Liver (tissue), 9 donors: Measurements from ENCODE around the gene ABLIM1. TPM values are rescaled to one million over a fixed set of nuclear protein-coding genes. Genes with fewer than 3 reads are reported as not detected.

Experiments
- DNase-seq: peaks from one replicate; pipeline ENCODE4 v3.0.0-alpha.2; 2017; ENCODE audit warnings: low spot score
- H3K27ac ChIP-seq, 2 donors: one replicate each; pipeline ENCODE4 v1.7.0; 2013; ENCODE audit warnings: inconsistent platforms in 2 of 2, low read length in 2 of 2, control low read depth in 1 of 2, low read depth in 1 of 2, mild to moderate bottlenecking in 1 of 2
- H3K27me3 ChIP-seq, 4 donors: one replicate each; pipeline versions ENCODE4 v1.6.1 to v1.7.0; 2013; ENCODE audit warnings: low read length in 3 of 4, inconsistent platforms in 1 of 4, mild to moderate bottlenecking in 1 of 4, moderate library complexity in 1 of 4; ENCODE audit not compliant: control insufficient read depth in 4 of 4, insufficient read depth in 4 of 4
- H3K36me3 ChIP-seq, 4 donors: one replicate each; pipeline versions ENCODE4 v1.6.1 to v1.7.0; 2013; ENCODE audit warnings: low read length in 3 of 4, mild to moderate bottlenecking in 3 of 4, low read depth in 1 of 4, moderate library complexity in 1 of 4; ENCODE audit not compliant: control insufficient read depth in 4 of 4, insufficient read depth in 3 of 4
- H3K4me1 ChIP-seq, 4 donors: one replicate each; pipeline versions ENCODE4 v1.6.1 to v1.7.0; 2013; ENCODE audit warnings: low read length in 3 of 4, mild to moderate bottlenecking in 3 of 4, moderate library complexity in 1 of 4; ENCODE audit not compliant: control insufficient read depth in 4 of 4, insufficient read depth in 4 of 4
- H3K4me3 ChIP-seq, 3 donors: one replicate each; pipeline versions ENCODE4 v1.6.1 to v1.7.0; 2013; ENCODE audit warnings: low read length in 3 of 3, control low read depth in 1 of 3, low read depth in 1 of 3, mild to moderate bottlenecking in 1 of 3
- H3K9ac ChIP-seq, 2 donors: one replicate each; pipeline ENCODE4 v1.7.0; 2013; ENCODE audit warnings: low read length in 2 of 2, mild to moderate bottlenecking in 2 of 2, moderate library complexity in 2 of 2, control low read depth in 1 of 2, low read depth in 1 of 2
- H3K9me3 ChIP-seq, 4 donors: one replicate each; pipeline versions ENCODE4 v1.6.1 to v1.7.0; 2013; ENCODE audit warnings: low read length in 3 of 4; ENCODE audit not compliant: control insufficient read depth in 4 of 4
- ATF3 ChIP-seq: IDR thresholded peaks from 2 replicates; pipeline ENCODE4 v1.6.1; 2016; ENCODE audit warnings: antibody characterized with exemption
- CTCF ChIP-seq: fragments of 150-350 bp; IDR thresholded peaks from 2 replicates; pipeline ENCODE4 v1.5.1; 2017; ENCODE audit warnings: improper control_type of control experiment, low read depth, low read length; ENCODE audit not compliant: missing input control
- EGR1 ChIP-seq, 2 donors: IDR thresholded peaks; 2 replicates each; pipeline ENCODE4 v1.6.1; 2016 to 2018; ENCODE audit warnings: antibody characterized with exemption in 2 of 2, low read depth in 2 of 2
- FOXA2 ChIP-seq: IDR thresholded peaks from 2 replicates; pipeline ENCODE4 v1.6.1; 2016; ENCODE audit warnings: antibody characterized with exemption
- GABPA ChIP-seq, 2 donors: IDR thresholded peaks in 1 of 2; conservative IDR thresholded peaks in 1 of 2; 2 replicates each; pipeline ENCODE4 v1.6.1; 2016; ENCODE audit warnings: antibody characterized with exemption in 2 of 2, mild to moderate bottlenecking in 1 of 2, moderate library complexity in 1 of 2
- HNF4A ChIP-seq, 2 donors: conservative IDR thresholded peaks; 2 replicates each; pipeline ENCODE4 v1.6.1; 2016; ENCODE audit warnings: antibody characterized with exemption in 2 of 2, mild to moderate bottlenecking in 2 of 2
- JUND ChIP-seq, 2 donors: IDR thresholded peaks; 2 replicates each; pipeline ENCODE4 v1.6.1; 2016; ENCODE audit warnings: antibody characterized with exemption in 2 of 2
- MAX ChIP-seq: IDR thresholded peaks from 2 replicates; pipeline ENCODE4 v1.6.1; 2016; ENCODE audit warnings: antibody characterized with exemption
- NR2F2 ChIP-seq: IDR thresholded peaks from 2 replicates; pipeline ENCODE4 v1.6.1; 2016; ENCODE audit warnings: antibody characterized with exemption
- RAD21 ChIP-seq, 2 donors: IDR thresholded peaks; 2 replicates each; pipeline ENCODE4 v1.6.1; 2016; ENCODE audit warnings: antibody characterized with exemption in 2 of 2, mild to moderate bottlenecking in 2 of 2
- REST ChIP-seq: IDR thresholded peaks from 2 replicates; pipeline ENCODE4 v1.6.1; 2016; ENCODE audit warnings: antibody characterized with exemption, mild to moderate bottlenecking
- SP1 ChIP-seq: IDR thresholded peaks from 2 replicates; pipeline ENCODE4 v1.6.1; 2018; ENCODE audit warnings: antibody characterized with exemption, mild to moderate bottlenecking
- TAF1 ChIP-seq: conservative IDR thresholded peaks from 2 replicates; pipeline ENCODE4 v1.6.1; 2016; ENCODE audit warnings: antibody characterized with exemption, mild to moderate bottlenecking
- YY1 ChIP-seq: IDR thresholded peaks from 2 replicates; pipeline ENCODE4 v1.6.1; 2016; ENCODE audit warnings: antibody characterized with exemption, mild to moderate bottlenecking
- ZBTB33 ChIP-seq: IDR thresholded peaks from 2 replicates; pipeline ENCODE4 v1.6.1; 2016; ENCODE audit warnings: antibody characterized with exemption
- WGBS: extraction: QIAGEN DNeasy Blood & Tissue Kit; methylation state at CpG from one replicate; pipeline ENCODE4 v1.1.7; 2013; 5-methylcytosine and 5-hydroxymethylcytosine counted together
- polyA plus RNA-seq, 2 donors: library from polyadenylated mRNA; stranded (reverse) in 1 of 2; unstranded in 1 of 2; fragments of 200-250 nt in 1 of 2; fragments of >200 nt in 1 of 2; fragmentation: Nextera tagmentation in 1 of 2; extraction: Ambion mirVana in 1 of 2; gene quantifications; one replicate each; pipeline versions ENCODE4 v1.2.1 to v1.2.3, GENCODE V29; 2013 to 2015
- total RNA-seq, 2 donors: library from RNA; depleted of rRNA; stranded (reverse); fragments of >200 nt; gene quantifications; one replicate each; pipeline ENCODE4 v1.2.3, GENCODE V29; 2014
- donor health status: healthy.
- donor health status: healthy.
- donor health status: healthy.
- donor health status: healthy.
- donor health status: healthy.

The ABLIM1 gene
- total and polyA plus RNA-seq, 4 donors, result 10.9 to 31.3 (median 13.1) TPM

- H3K9ac ChIP-seq, result no peak overlapping the region
- H3K27ac ChIP-seq, result no peak overlapping the region
- TF ChIP-seq JUND (IDR thresholded peaks at IDR 0.05), result no peak
- no peak for TF ChIP-seq HNF4A (conservative IDR thresholded peaks at IDR 0.05)
- no peak for TF ChIP-seq REST
- no peak for TF ChIP-seq TAF1
- TF ChIP-seq MAX, result no peak
- no peak for TF ChIP-seq ZBTB33
- TF ChIP-seq EGR1 (IDR thresholded peaks at IDR 0.05; ENCODE audit: low read depth in 2 of 2), result no peak
- TF ChIP-seq GABPA (IDR thresholded peaks at IDR 0.05 in 1 of 2, conservative IDR thresholded peaks at IDR 0.05 in 1 of 2), result no peak
- H3K27me3 ChIP-seq, result peaks cover 0 to 5% (median under 1%) of the 10 kb centered on the region in 4 donors
- no peaks in the 10 kb centered on the region for H3K9me3 ChIP-seq
- H3K4me3 ChIP-seq, result no peak overlapping the region
- DNase-seq, result no peak
- WGBS, result 55% methylated on average over 5 of the region's 5 CpGs
- H3K4me1 ChIP-seq, result peaks cover 3 to 9% (median 6%) of the 10 kb centered on the region in 4 donors
- no peaks in the 10 kb centered on the region for H3K36me3 ChIP-seq
Observed at GRCh38 chr10:114408968-114409444, 249.1 kb downstream of the ABLIM1 start.

GRCh38 chr10:114408112-114408967 lies 249.7 kb downstream of the ABLIM1 start:
- WGBS, result 85% methylated on average over 12 of the region's 12 CpGs
- DNase-seq, result no peak
- H3K9me3 ChIP-seq, result no peaks in the 10 kb centered on the region
- peaks cover 7 to 15% (median 11%) of the 10 kb centered on the region in 4 donors for H3K4me1 ChIP-seq
- no peaks in the 10 kb centered on the region for H3K36me3 ChIP-seq
- no peak overlapping the region for H3K4me3 ChIP-seq
- H3K27me3 ChIP-seq, result peaks cover 0 to 5% (median under 1%) of the 10 kb centered on the region in 4 donors
- H3K9ac ChIP-seq, result no peak overlapping the region
- H3K27ac ChIP-seq, result no peak overlapping the region
- TF ChIP-seq GABPA (IDR thresholded peaks at IDR 0.05 in 1 of 2, conservative IDR thresholded peaks at IDR 0.05 in 1 of 2), result no peak
- TF ChIP-seq NR2F2, result no peak
- TF ChIP-seq MAX, result no peak
- TF ChIP-seq YY1, result no peak
- TF ChIP-seq RAD21 (IDR thresholded peaks at IDR 0.05), result no peak
- no peak for TF ChIP-seq FOXA2
- TF ChIP-seq HNF4A (conservative IDR thresholded peaks at IDR 0.05), result no peak
- no peak for TF ChIP-seq REST
- TF ChIP-seq SP1, result no peak
- no peak for TF ChIP-seq JUND (IDR thresholded peaks at IDR 0.05)
- no peak for TF ChIP-seq ZBTB33
- no peak for TF ChIP-seq CTCF
- TF ChIP-seq ATF3, result no peak
